K562 (cell line): ENCODE measurements around the gene ZNF618. TPM values are rescaled to one million over a fixed set of nuclear protein-coding genes. Genes with fewer than 3 reads are reported as not detected.

ENCODE experiments used
- ATAC-seq: fragments of 200-7000 bp; cut with Tn5 transposase; 3 replicates; pipeline ENCODE4 v1.9.1; 2020; ENCODE audit warnings: moderate library complexity
- BruUV-seq: library from RNA; stranded (reverse); fragments of 400-500 nt; replicated peaks from 2 replicates; lab custom pipeline; 2021; lab: Mats Ljungman, UMichigan
- CTCF ChIA-PET: fragments of 300-600 bp; formaldehyde crosslinking; extraction: SDS; loops from one replicate; lab custom pipeline; 2021; ENCODE audit warnings: low intra/inter-chr PET ratio; lab: Yijun Ruan, JAX
- POLR2A ChIA-PET: fragments of 300-600, 350-650 bp; sonication (Branson Sonifier 250); formaldehyde crosslinking; extraction: SDS; loops from one replicate; lab custom pipeline; 2021; ENCODE audit warnings: antibody characterized with exemption, inconsistent platforms; lab: Yijun Ruan, JAX
- DNase-seq, 4 experiments: peaks; one replicate each; pipeline versions ENCODE4 v3.0.0 to v3.0.0-alpha.2; 2011 to 2018; ENCODE audit warnings: low spot score in 3 of 4, mixed read lengths in 3 of 4; ENCODE audit errors: extremely low read depth in 1 of 4
- FAIRE-seq: peaks from 2 replicates; lab custom pipeline; 2011; peaks lifted over from hg19 to GRCh38; lab: Jason Lieb, UNC
- H2AFZ ChIP-seq: 2 replicates; pipeline ENCODE4 v1.6.0; 2011; ENCODE audit warnings: low read depth, low read length, control low read depth, inconsistent platforms
- H3K27ac ChIP-seq: fragments of 200-600 bp; 3 replicates; pipeline ENCODE4 v1.8.0; 2011; ENCODE audit warnings: low read depth, mild to moderate bottlenecking, control low read depth, inconsistent platforms, low read length, moderate library complexity, mixed read lengths; ENCODE audit errors: extremely low read depth
- H3K27me3 ChIP-seq, 2 experiments: fragments of 300-600 bp in 1 of 2; 2 replicates in 1 of 2; 3 replicates in 1 of 2; pipeline versions ENCODE4 v1.6.0 to v1.8.0; 2011; ENCODE audit warnings: inconsistent platforms in 2 of 2, low read length in 2 of 2, mild to moderate bottlenecking in 1 of 2, mixed read lengths in 1 of 2, moderate library complexity in 1 of 2; ENCODE audit not compliant: control insufficient read depth in 2 of 2, insufficient read depth in 2 of 2
- H3K36me3 ChIP-seq: fragments of 300-600 bp; 3 replicates; pipeline ENCODE4 v1.8.0; 2011; ENCODE audit warnings: mild to moderate bottlenecking, low read length, inconsistent platforms; ENCODE audit not compliant: control insufficient read depth, insufficient read depth
- H3K4me1 ChIP-seq, 2 experiments: fragments of 200-600 bp in 1 of 2; replicated peaks in 1 of 2; 2 replicates in 1 of 2; 3 replicates in 1 of 2; pipeline versions ENCODE4 v1.5.1 to v1.8.0; 2011; ENCODE audit warnings: inconsistent platforms in 2 of 2, low read length in 2 of 2, mild to moderate bottlenecking in 1 of 2, mixed read lengths in 1 of 2, moderate library complexity in 1 of 2; ENCODE audit not compliant: control insufficient read depth in 2 of 2, insufficient read depth in 2 of 2
- H3K4me2 ChIP-seq: 2 replicates; pipeline ENCODE4 v1.6.1; 2011; ENCODE audit warnings: low read length, control low read depth, inconsistent platforms, mixed read lengths; ENCODE audit not compliant: insufficient read depth
- H3K4me3 ChIP-seq: fragments of 200-600 bp; sonication (generic), shearing (Covaris generic); 2 replicates; pipeline ENCODE4 v1.5.1; 2016; ENCODE audit warnings: control low read depth, inconsistent platforms
- H3K79me2 ChIP-seq: fragments of 200-600 bp; 3 replicates; pipeline ENCODE4 v1.8.0; 2011; ENCODE audit warnings: low read length, inconsistent platforms; ENCODE audit not compliant: control insufficient read depth, insufficient read depth
- H3K9ac ChIP-seq, 2 experiments: 2 replicates each; pipeline versions ENCODE4 v1.6.0 to v1.6.1; 2011; ENCODE audit warnings: low read depth in 2 of 2, low read length in 2 of 2, control low read depth in 1 of 2, inconsistent platforms in 1 of 2, mild to moderate bottlenecking in 1 of 2, mixed read lengths in 1 of 2; ENCODE audit not compliant: insufficient read depth in 1 of 2
- H3K9me1 ChIP-seq: one replicate; pipeline ENCODE4 v1.6.0; 2011; ENCODE audit warnings: inconsistent platforms, mild to moderate bottlenecking, low read length, moderate library complexity; ENCODE audit not compliant: control insufficient read depth, insufficient read depth
- H3K9me3 ChIP-seq: replicated peaks from 2 replicates; pipeline ENCODE4 v1.5.1; 2011; ENCODE audit warnings: low read depth, low read length, inconsistent platforms; ENCODE audit not compliant: control insufficient read depth, insufficient read depth
- H4K20me1 ChIP-seq: replicated peaks from 2 replicates; pipeline ENCODE4 v1.6.1; 2011; ENCODE audit warnings: low read length, inconsistent platforms, mixed read lengths; ENCODE audit not compliant: control insufficient read depth, insufficient read depth
- SIN3A ChIP-seq, 2 experiments: fragments of 150-350 bp in 1 of 2; IDR thresholded peaks; 2 replicates each; pipeline ENCODE4 v1.6.1; 2011 to 2016; ENCODE audit warnings: borderline replicate concordance in 2 of 2, low read depth in 2 of 2, low read length in 2 of 2, mild to moderate bottlenecking in 2 of 2, moderate library complexity in 2 of 2; ENCODE audit not compliant: control insufficient read depth in 1 of 2
- ZNF583 ChIP-seq: fragments of 250-450 bp; sonication (Bioruptor Pico); IDR thresholded peaks from 2 replicates; pipeline ENCODE4 v1.4.0; 2020
- WGBS: fragments of 100-300 bp; shearing (Covaris generic); methylation state at CpG from one replicate; pipeline ENCODE4 v1.1.6; 2016; ENCODE audit warnings: low coverage, mixed read lengths; ENCODE audit not compliant: insufficient coverage; ENCODE audit errors: missing lambda C conversion rate; 5-methylcytosine and 5-hydroxymethylcytosine counted together
- in situ Hi-C: fragments of 300-500 bp; cut with MboI; formaldehyde crosslinking; loops from 4 replicates; pipeline ENCODE4 v1.15.0; 2018; ENCODE audit warnings: inconsistent platforms, mixed read lengths
- intact Hi-C: fragments of 100-400 bp; cut with micrococcal nuclease; formaldehyde crosslinking; loops from 2 replicates; pipeline ENCODE4 v1.14.2; 2022
- polyA plus RNA-seq, 8 experiments: library from polyadenylated mRNA; depleted of rRNA in 4 of 8; stranded (reverse) in 5 of 8; unstranded in 3 of 8; fragments of >200 nt; fragmentation: Nextera tagmentation in 2 of 8; fragmentation: Illumina TruSeq in 1 of 8; extraction: Ambion mirVana in 2 of 8; extraction: Trizol in 1 of 8; gene quantifications; 2 replicates each; pipeline versions ENCODE4 v1.2.1 to v1.2.3, GENCODE V29; 2011 to 2014; ENCODE audit warnings: inconsistent platforms in 1 of 8, missing spikeins in 1 of 8
- total RNA-seq, 7 experiments: library from RNA; depleted of rRNA in 6 of 7; stranded (reverse); fragments of >200 nt in 6 of 7; fragmentation: Illumina TruSeq in 2 of 7; extraction: Trizol in 2 of 7; gene quantifications; 2 replicates each; pipeline versions ENCODE4 v1.2.1 to v1.2.3, GENCODE V29; 2011 to 2021; ENCODE audit warnings: low replicate concordance in 1 of 7
- TF ChIP-seq, protein P1 (sequence below): fragments of 150-350 bp; IDR thresholded peaks from 2 replicates; pipeline ENCODE4 v1.6.1; 2014; ENCODE audit warnings: low read depth, mild to moderate bottlenecking, low read length, borderline replicate concordance
- TF ChIP-seq, protein P2 (sequence below): fragments of 450-650 bp; IDR thresholded peaks from 2 replicates; pipeline ENCODE4 v1.6.1; 2016

The ZNF618 gene
- total and polyA plus RNA-seq, 9 of the 15 experiments (the other 6 are each of a cell fraction or from before 2014, with no cell fraction given), result 0.08 to 13.7 (median 3.4) TPM

DNA sequence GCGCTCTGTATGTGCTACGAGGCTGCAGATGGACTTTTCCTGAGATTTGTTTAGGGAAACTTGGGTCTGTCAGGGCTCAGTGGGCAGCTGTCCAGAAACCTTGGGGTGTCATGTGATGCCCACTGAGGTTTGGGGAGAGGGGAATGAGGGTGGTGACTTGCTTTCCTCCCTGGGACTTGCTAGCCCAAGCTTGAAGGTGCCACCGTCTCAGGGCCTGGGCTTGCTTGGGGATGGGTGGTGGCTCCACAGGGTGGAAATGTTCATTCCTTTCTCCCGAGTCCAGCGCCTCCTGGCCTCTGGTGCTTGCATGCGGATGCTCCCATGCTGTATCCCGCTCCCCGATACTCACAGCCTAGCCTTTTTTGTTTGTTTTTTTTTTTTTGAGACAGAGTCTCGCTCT lies 33.3 kb downstream of the ZNF618 start:
- FAIRE-seq, result no peak
- CTCF ChIA-PET, result no interaction called here
- no peaks in the 10 kb centered on the region for H3K79me2 ChIP-seq
- no peaks in the 10 kb centered on the region for H3K9me3 ChIP-seq
- no peak overlapping the region for H2AFZ ChIP-seq
- H3K9ac ChIP-seq, result no peak overlapping the region
- H3K27ac ChIP-seq, result no peak overlapping the region
- no peak for ATAC-seq
- intact Hi-C loops (no loop called here), in situ Hi-C loops (no loop called here)
- no peak overlapping the region for H3K4me3 ChIP-seq
- H3K4me2 ChIP-seq, result no peak overlapping the region
- POLR2A ChIA-PET, result no interaction called here
- no peaks in the 10 kb centered on the region for H3K36me3 ChIP-seq
- DNase-seq, result no peak
- H3K9me1 ChIP-seq, result no peaks in the 10 kb centered on the region
- 60% methylated on average over 8 of the region's 9 CpGs for WGBS
- no peaks in the 10 kb centered on the region for H3K27me3 ChIP-seq
- BruUV-seq, result no TSS peak
- TF ChIP-seq, protein P1, sequence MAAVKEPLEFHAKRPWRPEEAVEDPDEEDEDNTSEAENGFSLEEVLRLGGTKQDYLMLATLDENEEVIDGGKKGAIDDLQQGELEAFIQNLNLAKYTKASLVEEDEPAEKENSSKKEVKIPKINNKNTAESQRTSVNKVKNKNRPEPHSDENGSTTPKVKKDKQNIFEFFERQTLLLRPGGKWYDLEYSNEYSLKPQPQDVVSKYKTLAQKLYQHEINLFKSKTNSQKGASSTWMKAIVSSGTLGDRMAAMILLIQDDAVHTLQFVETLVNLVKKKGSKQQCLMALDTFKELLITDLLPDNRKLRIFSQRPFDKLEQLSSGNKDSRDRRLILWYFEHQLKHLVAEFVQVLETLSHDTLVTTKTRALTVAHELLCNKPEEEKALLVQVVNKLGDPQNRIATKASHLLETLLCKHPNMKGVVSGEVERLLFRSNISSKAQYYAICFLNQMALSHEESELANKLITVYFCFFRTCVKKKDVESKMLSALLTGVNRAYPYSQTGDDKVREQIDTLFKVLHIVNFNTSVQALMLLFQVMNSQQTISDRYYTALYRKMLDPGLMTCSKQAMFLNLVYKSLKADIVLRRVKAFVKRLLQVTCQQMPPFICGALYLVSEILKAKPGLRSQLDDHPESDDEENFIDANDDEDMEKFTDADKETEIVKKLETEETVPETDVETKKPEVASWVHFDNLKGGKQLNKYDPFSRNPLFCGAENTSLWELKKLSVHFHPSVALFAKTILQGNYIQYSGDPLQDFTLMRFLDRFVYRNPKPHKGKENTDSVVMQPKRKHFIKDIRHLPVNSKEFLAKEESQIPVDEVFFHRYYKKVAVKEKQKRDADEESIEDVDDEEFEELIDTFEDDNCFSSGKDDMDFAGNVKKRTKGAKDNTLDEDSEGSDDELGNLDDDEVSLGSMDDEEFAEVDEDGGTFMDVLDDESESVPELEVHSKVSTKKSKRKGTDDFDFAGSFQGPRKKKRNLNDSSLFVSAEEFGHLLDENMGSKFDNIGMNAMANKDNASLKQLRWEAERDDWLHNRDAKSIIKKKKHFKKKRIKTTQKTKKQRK, result no peak
- TF ChIP-seq SIN3A (IDR thresholded peaks at IDR 0.05; ENCODE audit: borderline replicate concordance in 2 of 2, control insufficient read depth in 1 of 2, low read depth in 2 of 2, low read length in 2 of 2) (no peak), ZNF583 (no peak)
- TF ChIP-seq, protein P2, sequence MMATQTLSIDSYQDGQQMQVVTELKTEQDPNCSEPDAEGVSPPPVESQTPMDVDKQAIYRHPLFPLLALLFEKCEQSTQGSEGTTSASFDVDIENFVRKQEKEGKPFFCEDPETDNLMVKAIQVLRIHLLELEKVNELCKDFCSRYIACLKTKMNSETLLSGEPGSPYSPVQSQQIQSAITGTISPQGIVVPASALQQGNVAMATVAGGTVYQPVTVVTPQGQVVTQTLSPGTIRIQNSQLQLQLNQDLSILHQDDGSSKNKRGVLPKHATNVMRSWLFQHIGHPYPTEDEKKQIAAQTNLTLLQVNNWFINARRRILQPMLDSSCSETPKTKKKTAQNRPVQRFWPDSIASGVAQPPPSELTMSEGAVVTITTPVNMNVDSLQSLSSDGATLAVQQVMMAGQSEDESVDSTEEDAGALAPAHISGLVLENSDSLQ, result no peak
- H3K4me1 ChIP-seq, result no peaks in the 10 kb centered on the region
- H4K20me1 ChIP-seq, result no peaks in the 10 kb centered on the region; the same call in 1 of the 2 replicates
